ENCODE results near the gene OGFRL1.

- TF ChIP-seq RBM22 (optimal IDR thresholded peaks at IDR 0.05; ENCODE audit: low read length) (no peak), ZNF609 (CRISPR knock-in tag; IDR thresholded peaks at IDR 0.05; ENCODE audit: borderline replicate concordance) (no peak), SRF (IDR thresholded peaks at IDR 0.05; ENCODE audit: low read depth, low read length) (no peak), CTCF (CRISPR knock-in tag; IDR thresholded peaks at IDR 0.05) (no peak), ZBTB43 (CRISPR knock-in tag; conservative IDR thresholded peaks at IDR 0.05) (no peak), HNRNPLL (IDR thresholded peaks at IDR 0.05; ENCODE audit: low read depth, low read length, poor library complexity, severe bottlenecking) (no peak), FOXA1 (IDR thresholded peaks at IDR 0.05) (no peak), FOXA1 (CRISPR knock-in tag; IDR thresholded peaks at IDR 0.05) (no peak)
Measured at GRCh38 chr6:71330501-71330900, 41.9 kb downstream of the OGFRL1 start.

All from HepG2 (cell line).